ENCODE data around the gene ABCC1.

Gene ABCC1

DNA sequence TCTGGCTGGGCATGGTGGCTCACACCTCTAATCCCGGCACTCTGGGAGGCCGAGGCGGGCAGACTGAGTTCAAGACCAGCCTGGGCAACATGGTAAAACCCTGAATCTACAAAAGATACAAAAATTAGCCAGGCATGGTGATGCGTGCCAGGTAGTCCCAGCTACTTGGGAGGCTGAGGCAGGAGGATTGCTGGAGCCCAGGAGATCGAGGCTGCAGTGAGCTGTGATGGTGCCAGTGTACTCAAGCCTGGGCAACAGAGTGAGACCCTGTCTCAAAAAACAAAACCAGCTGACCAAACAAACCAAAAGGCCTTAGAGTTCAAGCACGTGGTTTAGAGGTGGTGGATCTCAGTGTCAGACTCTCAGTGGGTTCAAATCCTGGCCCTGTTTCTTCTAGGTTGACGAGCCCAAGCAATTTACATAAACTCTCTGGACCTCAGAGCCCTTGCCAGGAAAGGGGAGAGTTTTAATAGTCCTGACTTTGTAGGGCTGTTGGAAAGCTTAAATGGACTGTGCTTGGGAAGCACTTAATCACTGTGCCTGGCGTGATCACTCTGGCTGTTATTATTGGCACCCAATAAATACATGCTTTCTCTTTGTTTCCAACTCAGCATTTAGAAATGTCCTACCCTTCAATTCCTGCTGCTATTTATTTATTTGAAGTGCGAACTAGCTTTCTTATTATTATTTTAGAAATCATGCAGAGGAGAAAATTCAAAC lies 44.7 kb downstream of the ABCC1 start:
- no peak for DNase-seq

- DNase-seq, result no peak
Measured at GRCh38 chr16:15996432-15997109, 47.2 kb downstream of the ABCC1 start.

GRCh38 chr16:16000685-16001084 lies 51.3 kb downstream of the ABCC1 start:
- DNase-seq, result no peak

- DNase-seq, result no peak
Measured at GRCh38 chr16:16001596-16002255, 52.3 kb downstream of the ABCC1 start.

DNA sequence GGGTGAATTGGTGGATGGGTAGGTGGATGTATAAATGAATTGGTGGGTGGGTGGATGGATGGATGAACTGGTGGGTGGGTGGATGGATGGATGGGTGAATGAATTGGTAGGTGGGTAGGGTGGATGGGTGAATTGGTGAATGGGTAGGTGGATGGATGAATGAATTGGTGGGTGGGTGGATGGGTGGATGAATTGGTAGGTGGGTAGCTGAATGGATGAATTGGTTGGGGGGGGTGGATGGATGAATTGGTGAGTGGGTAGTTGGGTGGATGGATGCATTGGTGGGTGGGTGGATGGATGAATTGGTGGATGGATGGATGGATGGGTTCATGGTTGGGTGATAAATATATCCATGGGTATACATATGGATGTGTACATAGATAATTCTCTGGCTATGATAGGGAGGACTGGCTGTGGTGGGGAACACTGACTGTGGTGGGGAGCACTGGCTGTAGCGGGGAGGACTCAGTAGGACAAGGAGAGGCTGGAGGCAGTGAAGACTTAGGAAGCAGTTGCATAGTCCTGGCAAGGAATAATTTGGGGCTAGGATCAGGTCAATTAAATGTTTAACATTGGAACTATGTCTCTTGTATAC lies 54.4 kb downstream of the ABCC1 start:
- DNase-seq, result no peak

DNA sequence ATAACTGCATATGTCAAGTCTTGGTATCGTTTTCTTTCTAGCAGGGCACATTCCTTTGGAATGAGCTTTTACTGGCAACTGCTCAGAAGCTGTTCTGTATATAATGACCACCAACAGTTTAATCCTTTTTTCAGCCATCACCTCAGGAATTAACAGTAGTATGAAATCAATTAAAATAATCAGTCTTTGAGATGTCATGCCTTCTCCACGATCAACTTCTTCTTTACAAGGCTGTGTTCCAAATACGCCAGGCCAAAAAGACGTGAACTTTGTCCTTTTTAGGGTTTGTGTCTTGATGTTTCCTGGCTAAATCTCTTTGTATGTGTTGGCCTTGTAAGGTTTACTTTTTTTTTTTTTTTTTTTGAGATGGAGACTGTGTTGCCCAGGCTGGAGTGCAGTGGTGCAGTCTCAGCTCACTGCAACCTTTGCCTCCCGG lies 54.9 kb downstream of the ABCC1 start:
- no peak for DNase-seq

- no peak for DNase-seq
Measured at GRCh38 chr16:16005721-16006120, 56.3 kb downstream of the ABCC1 start.

GRCh38 chr16:16006650-16007049 lies 57.2 kb downstream of the ABCC1 start:
- no peak for DNase-seq

- DNase-seq, result no peak
Measured at GRCh38 chr16:16007743-16008111, 58.3 kb downstream of the ABCC1 start.

- DNase-seq, result no peak
Measured at GRCh38 chr16:16008666-16009065, 59.2 kb downstream of the ABCC1 start.

- DNase-seq, result no peak
Measured at GRCh38 chr16:16009401-16009800, 60.0 kb downstream of the ABCC1 start.

DNA sequence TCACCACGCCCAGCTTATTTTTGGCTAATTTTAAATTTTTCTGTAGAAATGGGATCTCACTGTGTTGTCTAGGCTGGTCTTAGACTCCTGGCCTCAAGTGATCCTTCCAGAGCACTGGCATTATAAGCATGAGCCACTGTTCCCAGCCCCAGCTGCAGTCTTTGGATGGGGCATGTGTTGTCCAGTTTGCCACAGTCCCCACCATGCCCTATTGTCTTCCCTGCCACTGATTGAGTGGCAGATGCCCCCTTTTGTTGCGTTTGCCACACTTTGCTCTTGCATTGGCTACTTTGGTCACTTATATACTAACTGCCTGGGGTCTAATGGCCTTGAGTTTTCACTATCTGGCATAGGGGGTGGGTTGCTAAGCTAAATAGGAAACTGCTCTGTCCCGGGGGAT lies 60.8 kb downstream of the ABCC1 start:
- no peak for DNase-seq

DNA sequence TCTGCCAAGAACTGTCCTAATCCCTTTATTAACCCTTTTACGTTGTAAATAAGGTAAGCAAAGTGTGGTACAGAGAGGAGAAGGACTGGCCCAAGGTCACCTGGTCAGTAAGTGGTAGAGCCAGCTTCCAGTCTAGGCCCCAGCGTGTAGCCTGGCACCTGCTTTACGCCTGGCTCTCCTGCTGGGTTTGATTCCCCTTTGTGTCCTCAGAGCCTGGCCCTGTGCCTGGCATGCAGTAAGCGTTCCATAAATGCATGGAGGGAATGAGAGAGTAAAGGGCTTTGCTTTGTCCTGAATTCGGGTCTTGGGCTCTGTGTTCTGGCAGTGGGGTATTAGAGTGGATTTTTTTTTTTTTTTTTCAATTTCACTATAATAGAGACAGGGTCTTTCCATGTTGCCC lies 62.7 kb downstream of the ABCC1 start:
- no peak for DNase-seq

DNA sequence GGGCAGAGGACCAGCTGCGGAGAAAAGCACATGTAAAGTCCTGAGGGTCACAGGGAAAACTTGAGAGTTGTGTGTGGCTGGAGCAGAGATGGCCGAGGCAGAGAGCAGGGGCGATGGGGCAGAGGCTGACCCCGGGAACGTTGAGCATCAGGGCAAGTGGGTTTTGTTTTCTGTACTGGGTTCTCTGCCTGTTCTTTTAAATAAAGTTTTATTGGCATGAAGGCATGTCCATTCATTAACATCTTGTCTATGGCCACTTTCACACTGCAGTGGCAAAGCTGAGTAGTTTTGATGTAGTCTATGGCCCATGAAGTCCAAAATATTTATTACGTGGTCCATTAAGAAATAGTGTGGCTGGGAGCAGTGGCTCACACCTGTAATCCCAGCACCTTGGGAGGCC lies 64.4 kb downstream of the ABCC1 start:
- DNase-seq, result no peak

- no peak for DNase-seq
Measured at GRCh38 chr16:16014329-16015224, 65.2 kb downstream of the ABCC1 start.

GRCh38 chr16:16015849-16016248 lies 66.4 kb downstream of the ABCC1 start:
- no peak for DNase-seq

DNA sequence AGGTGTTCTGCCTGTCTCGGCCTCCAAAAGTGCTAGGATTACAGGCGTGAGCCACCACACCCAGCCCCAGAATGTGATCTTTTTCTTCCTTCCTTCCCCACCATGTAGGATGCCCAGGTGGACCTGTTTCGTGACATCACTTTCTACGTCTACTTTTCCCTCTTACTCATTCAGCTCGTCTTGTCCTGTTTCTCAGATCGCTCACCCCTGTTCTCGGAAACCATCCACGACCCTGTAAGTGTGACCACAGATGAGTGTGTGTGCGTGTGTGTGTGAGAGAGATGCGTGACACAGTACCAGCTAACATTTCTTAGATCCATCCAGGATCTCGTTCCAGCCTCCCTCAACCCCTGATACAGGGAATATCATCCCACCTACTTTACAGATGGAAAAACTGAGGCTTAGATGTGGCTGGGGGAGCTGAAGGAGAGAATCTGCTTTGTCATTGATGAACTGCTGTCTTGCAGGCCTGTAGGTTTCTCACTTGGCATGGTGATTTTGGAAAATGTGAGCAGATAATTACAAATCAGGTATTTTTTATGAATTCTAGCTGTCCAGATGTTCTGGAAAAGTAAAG lies 67.1 kb downstream of the ABCC1 start:
- DNase-seq, result no peak

DNA sequence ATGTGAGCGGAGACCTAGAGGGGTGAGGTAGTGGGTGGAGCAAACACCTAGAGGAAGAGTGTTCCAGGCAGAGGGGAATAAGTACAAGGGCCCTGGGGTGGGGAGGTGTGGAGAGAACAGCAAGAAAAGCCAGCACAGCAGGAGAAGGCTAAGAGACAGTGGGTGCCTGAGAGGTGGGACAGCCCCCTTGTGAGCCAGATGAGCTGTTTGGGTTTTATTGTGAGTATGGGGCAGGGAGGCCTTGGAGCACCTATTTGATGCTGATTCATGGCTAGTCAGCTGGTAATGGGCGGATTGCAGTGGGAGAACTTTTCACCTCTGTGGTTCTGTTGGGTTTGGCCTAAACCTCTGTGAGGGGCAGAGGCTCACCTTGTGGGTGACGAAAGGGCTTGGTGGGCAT lies 68.4 kb downstream of the ABCC1 start:
- no peak for DNase-seq

GRCh38 chr16:16018705-16019104 lies 69.3 kb downstream of the ABCC1 start:
- DNase-seq, result no peak

- DNase-seq, result peak; percentile 42
Measured at GRCh38 chr16:16019488-16019887, 70.1 kb downstream of the ABCC1 start.

DNA sequence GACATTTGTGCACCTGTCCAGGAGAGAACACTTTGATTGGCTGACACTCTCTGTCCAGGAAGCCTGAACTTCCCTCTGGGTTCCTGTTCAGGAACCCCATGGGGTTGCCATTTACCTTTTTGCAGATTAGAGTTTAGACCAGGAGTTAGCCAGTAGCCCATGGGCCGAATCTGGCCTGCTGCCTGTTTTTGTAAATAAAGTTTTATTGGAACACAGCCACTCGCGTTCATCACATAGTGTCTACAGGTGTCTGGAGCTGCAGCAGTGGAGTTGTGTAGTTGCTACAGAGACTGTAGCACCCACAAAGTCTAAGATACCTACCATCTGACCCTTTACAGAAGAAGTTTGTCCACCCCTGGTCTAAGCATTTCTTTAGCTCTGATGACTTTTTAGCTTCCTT lies 70.9 kb downstream of the ABCC1 start:
- DNase-seq, result no peak

DNA sequence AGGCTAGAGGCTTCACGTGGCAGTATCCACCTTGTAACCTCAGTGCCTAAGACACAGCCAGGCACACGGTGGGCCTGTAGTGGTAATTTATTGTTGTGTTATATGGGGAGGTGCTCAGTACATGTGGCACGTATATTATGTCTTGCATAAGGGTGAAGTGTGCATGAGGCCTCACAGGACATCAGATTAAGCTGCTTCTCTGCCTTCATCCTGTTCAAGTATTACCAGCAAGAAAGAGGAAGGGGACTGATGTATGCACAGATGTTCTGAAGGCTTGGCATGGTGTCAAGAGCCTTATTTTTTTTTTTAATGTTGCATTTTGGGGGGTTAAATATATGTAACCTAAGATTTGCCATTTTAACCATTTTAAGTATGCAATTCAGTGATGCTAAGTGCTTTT lies 71.6 kb downstream of the ABCC1 start:
- DNase-seq, result no peak

- no peak for DNase-seq
Measured at GRCh38 chr16:16021646-16021987, 72.2 kb downstream of the ABCC1 start.

Data from amniotic stem cell (primary cell).